Heart right ventricle (tissue), 16 donors: ENCODE measurements around the gene FAM228A. TPM values are rescaled to one million over a fixed set of nuclear protein-coding genes. Genes with fewer than 3 reads are reported as not detected.

Experiments
- ATAC-seq, 8 donors: fragments of 200-7000 bp; cut with Tn5 transposase; one replicate each; pipeline ENCODE4 v1.9.1; 2020; ENCODE audit warnings: mild to moderate bottlenecking in 8 of 8, moderate library complexity in 8 of 8, moderate number of reproducible peaks in 1 of 8
- DNase-seq, 2 donors: peaks; one replicate each; pipeline ENCODE4 v3.0.0-alpha.2; 2020
- H3K27ac ChIP-seq, 10 donors: fragments of 200-600 bp; sonication (generic) in 2 of 10; one replicate each; pipeline versions ENCODE4 v1.5.0 to v1.8.0; 2020 to 2022; ENCODE audit warnings: mild to moderate bottlenecking in 3 of 10
- H3K27me3 ChIP-seq, 7 donors: fragments of 200-600 bp; one replicate each; pipeline ENCODE4 v1.8.0; 2021 to 2022; ENCODE audit warnings: mild to moderate bottlenecking in 2 of 7
- H3K36me3 ChIP-seq, 9 donors: fragments of 200-600 bp; sonication (generic) in 1 of 9; one replicate each; pipeline versions ENCODE4 v1.5.0 to v1.8.0; 2020 to 2022; ENCODE audit warnings: mild to moderate bottlenecking in 2 of 9
- H3K4me1 ChIP-seq, 9 donors: fragments of 200-600 bp; sonication (generic) in 1 of 9; one replicate each; pipeline versions ENCODE4 v1.5.0 to v1.8.0; 2020 to 2022; ENCODE audit warnings: mild to moderate bottlenecking in 4 of 9
- H3K4me3 ChIP-seq, 10 donors: fragments of 200-600 bp; sonication (generic) in 2 of 10; one replicate each; pipeline versions ENCODE4 v1.5.0 to v1.8.0; 2020 to 2022; ENCODE audit warnings: mild to moderate bottlenecking in 7 of 10, moderate library complexity in 2 of 10
- H3K9me3 ChIP-seq, 11 donors: fragments of 200-600 bp in 10 of 11; sonication (generic) in 2 of 11; one replicate each; pipeline versions ENCODE4 v1.5.0 to v1.8.0; 2013 to 2022; ENCODE audit warnings: mild to moderate bottlenecking in 2 of 11, control low read depth in 1 of 11, moderate library complexity in 1 of 11
- CTCF ChIP-seq, 9 donors: fragments of 200-600 bp; sonication (generic) in 2 of 9; IDR thresholded peaks; one replicate each; pipeline versions ENCODE4 v1.5.0 to v1.8.0; 2021 to 2022; ENCODE audit warnings: antibody characterized with exemption in 9 of 9, mild to moderate bottlenecking in 5 of 9, moderate library complexity in 1 of 9
- WGBS, 2 donors: extraction: QIAGEN DNeasy Blood & Tissue Kit; methylation state at CpG; one replicate each; pipeline ENCODE4 v1.1.7; 2013; ENCODE audit warnings: inconsistent platforms in 1 of 2; 5-methylcytosine and 5-hydroxymethylcytosine counted together
- intact Hi-C, 10 donors: fragments of 100-400 bp; cut with DNase I; formaldehyde crosslinking; loops; one replicate each; pipeline versions ENCODE4 v1.11.1 to v1.14.2; 2022
- polyA plus RNA-seq, 2 donors: library from polyadenylated mRNA; stranded (reverse); fragments of 200-250 nt; gene quantifications; one replicate each; pipeline ENCODE4 v1.2.3, GENCODE V29; 2013
- total RNA-seq, 10 donors: library from RNA; stranded (reverse); fragmentation: NEBNext Ultra II Directional in 3 of 10; extraction: Animal tissue kit (Norgen Biotek cat#: 25700) in 3 of 10; gene quantifications; one replicate each; pipeline versions ENCODE4 v1.2.1 to v1.2.4, GENCODE V29; 2021 to 2023
- donor health status: Arrhythmogenic right ventricular cardiomyopathy.
- donor health status: ischemic (EF 13 %, LVEDD 7.1; RV severe dilation, severe dysfunction).
- donor health status: healthy with polysubstance abuse.
- donor health status: DM: no; HTN: yes; CAD: no.
- donor health status: DM: no; HTN: no; CAD: no.
- donor health status: ischemic (EF 25% LVEDD 6.9; RV normal size, moderate dysfunction).
- donor health status: ischemic (EF 25% LVEDD 5.7; RV mildly dilated, moderate dysfunction).
- donor health status: healthy.
- donor health status: DM: yes; HTN: yes; CAD: no.
- donor health status: Ischemic cardiomyopathy.
- donor health status: ischemic (EF 35%, LVEDD 5.7; RV mildly dilated, moderate dysfunction).
- donor health status: nonischemic (EF 11% LVEDD 7.7; RV severe dilation, severe dysfunction).
- donor health status: DM: yes; HTN: yes; CAD: no.
- donor health status: PGD.
- donor health status: ischemic (EF 29% LVEDD 5.4; RV normal size, mild dysfunction).
- donor health status: nonischemic (EF 23%, LVEDD 6.1; RV moderate dilation, normal function).

Gene FAM228A
- total and polyA plus RNA-seq, 12 donors, result 0.25 to 4.1 (median 0.41) TPM; not detected in 1

DNA sequence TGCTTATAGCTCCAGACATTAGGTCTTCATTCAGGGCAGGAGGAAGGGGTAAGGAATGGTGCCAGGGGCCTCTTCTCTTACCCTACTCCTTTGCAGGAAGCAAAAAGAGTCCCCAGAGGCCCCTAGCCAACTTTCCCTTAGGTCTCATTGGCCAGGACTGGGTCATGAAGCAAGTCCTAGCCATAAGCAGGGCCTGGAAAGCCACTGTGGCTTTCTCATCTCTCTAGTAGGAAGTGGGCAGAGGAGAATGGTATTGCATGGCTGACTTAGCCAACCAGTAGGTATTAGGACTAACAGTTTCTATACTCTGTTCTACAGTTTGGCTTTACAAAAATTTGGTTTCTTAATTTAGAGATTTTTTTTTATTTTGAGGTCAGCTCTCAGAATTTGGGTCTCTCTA is 4.8 kb downstream of the FAM228A start:
- ATAC-seq (no peak), DNase-seq (no peak)
- no peak for TF ChIP-seq CTCF (IDR thresholded peaks at IDR 0.05)
- Histone ChIP-seq H3K36me3 (no peaks in the 10 kb centered on the region), H3K27me3 (peaks cover 0 to 9% (median 2%) of the 10 kb centered on the region in 7 donors), H3K9me3 (no peaks in the 10 kb centered on the region), H3K4me3 (no peak overlapping the region), H3K27ac (no peak overlapping the region), H3K4me1 (no peaks in the 10 kb centered on the region)
- intact Hi-C loops, result no loop called here

DNA sequence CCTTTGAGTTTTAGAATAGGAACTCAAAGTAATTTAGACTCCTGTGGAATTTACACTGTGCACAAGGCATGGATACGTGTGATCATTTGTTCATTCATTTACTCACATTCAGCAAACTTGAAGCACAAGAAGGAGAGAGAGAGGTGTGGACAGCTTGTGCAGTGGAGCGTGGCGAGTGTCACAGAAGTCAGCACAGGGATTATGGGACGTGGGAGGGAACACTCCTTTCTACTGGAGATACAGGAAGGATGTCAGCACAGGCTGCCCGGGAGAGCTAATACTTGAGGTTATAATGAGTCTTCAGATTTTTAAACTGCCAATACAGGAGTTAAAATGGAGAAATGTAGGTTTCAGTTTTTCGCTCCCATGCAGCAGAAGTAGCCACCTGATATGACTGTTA is 7.0 kb downstream of the FAM228A start:
- Histone ChIP-seq H3K27ac (no peak overlapping the region), H3K4me3 (no peak overlapping the region), H3K27me3 (no peaks in the 10 kb centered on the region), H3K9me3 (peaks cover 0 to 10% (median 0%) of the 10 kb centered on the region in 11 donors), H3K36me3 (no peaks in the 10 kb centered on the region), H3K4me1 (no peaks in the 10 kb centered on the region)
- TF ChIP-seq CTCF (IDR thresholded peaks at IDR 0.05), result no peak
- ATAC-seq, result no peak
- intact Hi-C loops, result no loop called here
- DNase-seq, result no peak
- WGBS, 2 donors, result 60 to 61% methylated on average over 6 of the region's 6 CpGs

DNA sequence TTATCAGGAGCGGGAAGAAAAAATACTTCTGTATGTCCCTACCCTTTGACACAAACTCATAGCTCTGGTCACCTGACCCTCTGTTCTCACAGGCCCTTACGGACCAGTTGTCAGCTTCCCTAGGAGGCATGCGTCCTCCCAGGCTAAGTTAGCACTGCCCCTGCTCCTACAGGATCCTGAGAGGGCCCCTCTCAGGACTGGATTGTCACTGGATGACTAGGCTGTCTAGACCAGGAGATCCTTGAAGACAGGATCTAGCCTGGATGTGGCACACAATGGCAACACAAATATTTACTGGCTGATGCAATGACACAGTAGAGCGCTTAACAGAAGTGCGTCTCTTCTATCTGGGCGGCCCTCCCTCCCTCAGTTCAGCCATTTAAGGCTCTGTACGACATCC is 7.7 kb downstream of the FAM228A start:
- no peak for DNase-seq
- Histone ChIP-seq H3K27me3 (no peaks in the 10 kb centered on the region), H3K36me3 (no peaks in the 10 kb centered on the region), H3K4me3 (no peak overlapping the region), H3K9me3 (peaks cover 0 to 12% (median 0%) of the 10 kb centered on the region in 11 donors), H3K27ac (no peak overlapping the region), H3K4me1 (no peaks in the 10 kb centered on the region)
- intact Hi-C loops, result no loop called here
- no peak for TF ChIP-seq CTCF (IDR thresholded peaks at IDR 0.05)
- no peak for ATAC-seq
- WGBS, 2 donors, result 91 to 95% methylated on average over 7 of the region's 7 CpGs

GRCh38 chr2:24183366-24184069 is 8.7 kb downstream of the FAM228A start:
- no peaks in the 10 kb centered on the region for H3K4me1 ChIP-seq
- H3K4me3 ChIP-seq, result no peak overlapping the region
- TF ChIP-seq CTCF (IDR thresholded peaks at IDR 0.05), result no peak
- ATAC-seq, result no peak
- H3K27me3 ChIP-seq, result no peaks in the 10 kb centered on the region
- peaks cover 0 to 16% (median 0%) of the 10 kb centered on the region in 11 donors for H3K9me3 ChIP-seq
- no peak overlapping the region for H3K27ac ChIP-seq
- H3K36me3 ChIP-seq, result no peaks in the 10 kb centered on the region
- 83 to 86% methylated on average over 6 of the region's 6 CpGs for WGBS, 2 donors
- no peak for DNase-seq
- intact Hi-C loops, result no loop called here
